ENCODE measurements around the gene SPSB4. TPM values are rescaled to one million over a fixed set of nuclear protein-coding genes. Genes with fewer than 3 reads are reported as not detected.

The SPSB4 gene
- total and polyA plus RNA-seq, 4 donors = 0.19 to 1.9 (median 0.87) TPM

GRCh38 chr3:141167681-141168080 is 116.5 kb downstream of the SPSB4 start:
- Histone ChIP-seq H3K27ac (ENCODE audit: low read depth in 1 of 2, low read length in 2 of 2) (no peak overlapping the region), H3K27me3 (ENCODE audit: control insufficient read depth in 4 of 4, insufficient read depth in 4 of 4, low read length in 3 of 4) (peaks cover 0 to 4% (median 0%) of the 10 kb centered on the region in 4 donors), H3K4me3 (ENCODE audit: low read depth in 1 of 3, low read length in 3 of 3) (no peak overlapping the region), H3K9me3 (ENCODE audit: control insufficient read depth in 4 of 4, low read length in 3 of 4) (peaks cover 0 to 3% (median 2%) of the 10 kb centered on the region in 4 donors), H3K36me3 (ENCODE audit: control insufficient read depth in 4 of 4, insufficient read depth in 3 of 4, low read depth in 1 of 4, low read length in 3 of 4) (no peaks in the 10 kb centered on the region), H3K9ac (ENCODE audit: low read depth in 1 of 2, low read length in 2 of 2) (no peak overlapping the region), H3K4me1 (ENCODE audit: control insufficient read depth in 4 of 4, insufficient read depth in 4 of 4, low read length in 3 of 4) (no peaks in the 10 kb centered on the region)
- TF ChIP-seq TAF1 (conservative IDR thresholded peaks at IDR 0.05) = no peak
- TF ChIP-seq REST (IDR thresholded peaks at IDR 0.05) = no peak
- TF ChIP-seq, protein P1, sequence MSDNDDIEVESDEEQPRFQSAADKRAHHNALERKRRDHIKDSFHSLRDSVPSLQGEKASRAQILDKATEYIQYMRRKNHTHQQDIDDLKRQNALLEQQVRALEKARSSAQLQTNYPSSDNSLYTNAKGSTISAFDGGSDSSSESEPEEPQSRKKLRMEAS (IDR thresholded peaks at IDR 0.05) = no peak
- TF ChIP-seq CTCF (IDR thresholded peaks at IDR 0.05; ENCODE audit: low read depth, low read length, missing input control) = no peak
- TF ChIP-seq FOXA1 (IDR thresholded peaks at IDR 0.05) = no peak
- TF ChIP-seq EGR1 (IDR thresholded peaks at IDR 0.05; ENCODE audit: low read depth in 2 of 2) = no peak
- no peak for TF ChIP-seq NR2F2 (IDR thresholded peaks at IDR 0.05)
- TF ChIP-seq ZBTB33 (IDR thresholded peaks at IDR 0.05) = no peak
- no peak for TF ChIP-seq RXRA (IDR thresholded peaks at IDR 0.05)
- TF ChIP-seq RAD21 (IDR thresholded peaks at IDR 0.05) = no peak
- TF ChIP-seq, protein P2, sequence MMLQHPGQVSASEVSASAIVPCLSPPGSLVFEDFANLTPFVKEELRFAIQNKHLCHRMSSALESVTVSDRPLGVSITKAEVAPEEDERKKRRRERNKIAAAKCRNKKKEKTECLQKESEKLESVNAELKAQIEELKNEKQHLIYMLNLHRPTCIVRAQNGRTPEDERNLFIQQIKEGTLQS (IDR thresholded peaks at IDR 0.05) = no peak
- TF ChIP-seq GABPA (IDR thresholded peaks at IDR 0.05 in 1 of 2, conservative IDR thresholded peaks at IDR 0.05 in 1 of 2) = no peak
- TF ChIP-seq YY1 (IDR thresholded peaks at IDR 0.05) = no peak
- TF ChIP-seq JUND (IDR thresholded peaks at IDR 0.05) = no peak
- TF ChIP-seq HNF4G (IDR thresholded peaks at IDR 0.05) = no peak
- TF ChIP-seq FOXA2 (IDR thresholded peaks at IDR 0.05) = no peak
- 85% methylated on average over 4 of the region's 4 CpGs for WGBS
- DNase-seq (ENCODE audit: low spot score) = no peak

All from liver (tissue), 9 donors.